ENCODE measurements around the gene WARS2.

The WARS2 gene

GRCh38 chr1:118997225-118997624 is 143.2 kb downstream of the WARS2 start:
- DNase-seq (ENCODE audit: low spot score), result no peak

- no peak for DNase-seq (ENCODE audit: low spot score)
Observed at GRCh38 chr1:118995312-118996016, 145.0 kb downstream of the WARS2 start.

GRCh38 chr1:118993700-118994026 is 146.8 kb downstream of the WARS2 start:
- DNase-seq (ENCODE audit: low spot score), result no peak

- no peak for DNase-seq (ENCODE audit: low spot score)
Observed at GRCh38 chr1:118992868-118993699, 147.4 kb downstream of the WARS2 start.

GRCh38 chr1:118992237-118992825 is 148.1 kb downstream of the WARS2 start:
- no peak for DNase-seq (ENCODE audit: low spot score)

- no peak for DNase-seq (ENCODE audit: low spot score)
Observed at GRCh38 chr1:118991448-118991847, 149.0 kb downstream of the WARS2 start.

GRCh38 chr1:118990513-118991152 is 149.8 kb downstream of the WARS2 start:
- DNase-seq (ENCODE audit: low spot score), result no peak

- DNase-seq (ENCODE audit: low spot score), result no peak
Observed at GRCh38 chr1:118989878-118990378, 150.5 kb downstream of the WARS2 start.

GRCh38 chr1:118989006-118989815 is 151.2 kb downstream of the WARS2 start:
- no peak for DNase-seq (ENCODE audit: low spot score)

- DNase-seq (ENCODE audit: low spot score), result no peak
Observed at GRCh38 chr1:118988186-118989005, 152.1 kb downstream of the WARS2 start, which contains the start of gene TBX15. TSS of gene TBX15 (minus strand) at chr1:118988343. CDS start at chr1:118987795, 548 bp downstream.

- DNase-seq (ENCODE audit: low spot score), result no peak
Observed at GRCh38 chr1:118987468-118988185, 152.8 kb downstream of the WARS2 start.

- no peak for DNase-seq (ENCODE audit: low spot score)
Observed at GRCh38 chr1:118986555-118987467, 153.6 kb downstream of the WARS2 start.

- no peak for DNase-seq (ENCODE audit: low spot score)
Observed at GRCh38 chr1:118985640-118986554, 154.6 kb downstream of the WARS2 start.

GRCh38 chr1:118984722-118985639 is 155.5 kb downstream of the WARS2 start:
- no peak for DNase-seq (ENCODE audit: low spot score)

- no peak for DNase-seq (ENCODE audit: low spot score)
Observed at GRCh38 chr1:118984086-118984721, 156.2 kb downstream of the WARS2 start.

- no peak for DNase-seq (ENCODE audit: low spot score)
Observed at GRCh38 chr1:118983558-118984041, 156.9 kb downstream of the WARS2 start.
